Neuronal stem cell (in vitro differentiated cells): ENCODE measurements around the gene LHX2.
"Not testable (repeated sequence)": the region's sequence is repeated elsewhere in the genome, so short reads cannot be mapped to it uniquely, and the experiment has no call there.

Experiments used
- DNase-seq: peaks from one replicate; pipeline ENCODE4 v3.0.0-alpha.2; 2013; ENCODE audit warnings: low spot score
- H2AFZ ChIP-seq: one replicate; pipeline ENCODE4 v1.6.1; 2013; ENCODE audit warnings: mild to moderate bottlenecking, low read length, inconsistent platforms
- H2AK5ac ChIP-seq: 2 replicates; pipeline ENCODE4 v1.6.1; 2013; ENCODE audit warnings: low read depth, mild to moderate bottlenecking, inconsistent platforms, low read length, moderate library complexity, mixed read lengths
- H2BK120ac ChIP-seq: 2 replicates; pipeline ENCODE4 v1.6.1; 2013; ENCODE audit warnings: low read depth, mild to moderate bottlenecking, inconsistent platforms, low read length, moderate library complexity, mixed read lengths
- H2BK12ac ChIP-seq: one replicate; pipeline ENCODE4 v1.6.1; 2013; ENCODE audit warnings: low read length, inconsistent platforms
- H2BK15ac ChIP-seq: 2 replicates; pipeline ENCODE4 v1.6.1; 2013; ENCODE audit warnings: mild to moderate bottlenecking, low read length, inconsistent platforms, mixed read lengths
- H2BK5ac ChIP-seq: one replicate; pipeline ENCODE4 v1.6.1; 2013; ENCODE audit warnings: inconsistent platforms, mild to moderate bottlenecking, low read length, moderate library complexity
- H3K14ac ChIP-seq: one replicate; pipeline ENCODE4 v1.6.1; 2013; ENCODE audit warnings: low read length, inconsistent platforms
- H3K18ac ChIP-seq: 2 replicates; pipeline ENCODE4 v1.6.1; 2013; ENCODE audit warnings: low read length, inconsistent platforms
- H3K23ac ChIP-seq: 2 replicates; pipeline ENCODE4 v1.6.1; 2013; ENCODE audit warnings: low read depth, mild to moderate bottlenecking, mixed read lengths, low read length, inconsistent platforms; ENCODE audit not compliant: poor library complexity
- H3K27ac ChIP-seq: replicated peaks from 3 replicates; pipeline ENCODE4 v1.5.1; 2013; ENCODE audit warnings: low read length, inconsistent platforms
- H3K27me3 ChIP-seq, 3 experiments: 2 replicates each; pipeline ENCODE4 v1.6.1; 2013; ENCODE audit warnings: low read length in 3 of 3, mild to moderate bottlenecking in 2 of 3, inconsistent platforms in 1 of 3, low read depth in 1 of 3, mixed read lengths in 1 of 3, moderate library complexity in 1 of 3; ENCODE audit not compliant: control insufficient read depth in 3 of 3, insufficient read depth in 3 of 3
- H3K36me3 ChIP-seq, 2 donors: replicated peaks in 1 of 2; 2 replicates each; pipeline ENCODE4 v1.6.1; 2013; ENCODE audit warnings: low read length in 2 of 2; ENCODE audit not compliant: control insufficient read depth in 2 of 2, insufficient read depth in 2 of 2
- H3K4ac ChIP-seq: 2 replicates; pipeline ENCODE4 v1.6.1; 2013; ENCODE audit warnings: inconsistent platforms, mild to moderate bottlenecking, low read length, moderate library complexity
- H3K4me1 ChIP-seq, 2 donors: 1 replicate in 1 of 2; 2 replicates in 1 of 2; pipeline ENCODE4 v1.6.1; 2013; ENCODE audit warnings: low read length in 2 of 2, low read depth in 1 of 2; ENCODE audit not compliant: control insufficient read depth in 2 of 2, insufficient read depth in 1 of 2
- H3K4me2 ChIP-seq: one replicate; pipeline ENCODE4 v1.6.1; 2013; ENCODE audit warnings: mild to moderate bottlenecking, low read length, inconsistent platforms; ENCODE audit not compliant: insufficient read depth, poor library complexity, severe bottlenecking
- H3K4me3 ChIP-seq, 2 donors: 2 replicates each; pipeline ENCODE4 v1.5.1; 2013; ENCODE audit warnings: low read length in 2 of 2, mild to moderate bottlenecking in 2 of 2, inconsistent platforms in 1 of 2, moderate library complexity in 1 of 2
- H3K79me1 ChIP-seq: one replicate; pipeline ENCODE4 v1.6.1; 2013; ENCODE audit warnings: low read depth, mild to moderate bottlenecking, inconsistent platforms, low read length, moderate library complexity
- H3K9ac ChIP-seq: one replicate; pipeline ENCODE4 v1.6.1; 2013; ENCODE audit warnings: mild to moderate bottlenecking, low read depth, low read length, inconsistent platforms; ENCODE audit not compliant: poor library complexity
- H3K9me3 ChIP-seq, 2 donors: replicated peaks in 1 of 2; 2 replicates each; pipeline versions ENCODE3 to v1.6.1; 2013; ENCODE audit warnings: low read length in 2 of 2, mild to moderate bottlenecking in 2 of 2, inconsistent platforms in 1 of 2, low read depth in 1 of 2, mixed read lengths in 1 of 2, moderate library complexity in 1 of 2; ENCODE audit not compliant: control insufficient read depth in 2 of 2, insufficient read depth in 1 of 2
- H4K8ac ChIP-seq: one replicate; pipeline ENCODE4 v1.6.1; 2013; ENCODE audit warnings: low read depth, mild to moderate bottlenecking, inconsistent platforms, low read length, moderate library complexity
- H4K91ac ChIP-seq: one replicate; pipeline ENCODE4 v1.6.1; 2013; ENCODE audit warnings: low read length, low read depth, mild to moderate bottlenecking, inconsistent platforms; ENCODE audit not compliant: poor library complexity
- WGBS, 2 donors: extraction: QIAGEN DNeasy Blood & Tissue Kit; methylation state at CpG; one replicate each; pipeline ENCODE4 v1.1.7; 2013; ENCODE audit warnings: missing lambda C conversion rate in 2 of 2, mixed read lengths in 1 of 2; ENCODE audit not compliant: insufficient read length in 2 of 2, insufficient replicate concordance in 1 of 2; ENCODE audit errors: extremely low coverage in 2 of 2; 5-methylcytosine and 5-hydroxymethylcytosine counted together

The LHX2 gene

GRCh38 chr9:123976579-123976978 lies 35.0 kb upstream of the LHX2 start:
- H3K4ac ChIP-seq, H3K27ac ChIP-seq, H4K91ac ChIP-seq, H2BK120ac ChIP-seq, H2BK5ac ChIP-seq, H2BK12ac ChIP-seq, H2BK15ac ChIP-seq, H3K23ac ChIP-seq, H3K4me2 ChIP-seq, H3K79me1 ChIP-seq, H3K9ac ChIP-seq, H2AFZ ChIP-seq, H3K14ac ChIP-seq, H3K4me1 ChIP-seq, H3K18ac ChIP-seq, H3K4me3 ChIP-seq, H4K8ac ChIP-seq, H3K36me3 ChIP-seq, DNase-seq, H2AK5ac ChIP-seq: not testable (repeated sequence)
- peaks cover 0 to 43% (median 0%) of the 10 kb centered on the region in 3 experiments for H3K27me3 ChIP-seq
- no CpG with 5 or more reads among the region's 9 CpGs for WGBS, 2 donors
- H3K9me3 ChIP-seq: peaks cover 11 to 24% of the 10 kb centered on the region in 2 donors

GRCh38 chr9:123978981-123979380 lies 32.6 kb upstream of the LHX2 start:
- no peak overlapping the region for H2BK5ac ChIP-seq
- H3K23ac ChIP-seq: no peak overlapping the region
- H2AFZ ChIP-seq: no peak overlapping the region
- H3K27me3 ChIP-seq: peaks cover 0 to 67% (median 0%) of the 10 kb centered on the region in 3 experiments
- no peak overlapping the region for H3K4me3 ChIP-seq
- no CpG with 5 or more reads among the region's 5 CpGs for WGBS, 2 donors
- peaks cover 0 to 2% of the 10 kb centered on the region in 2 donors for H3K9me3 ChIP-seq
- H2BK120ac ChIP-seq: no peak overlapping the region
- no peak overlapping the region for H3K18ac ChIP-seq
- H4K91ac ChIP-seq: no peak overlapping the region
- H3K9ac ChIP-seq: no peak overlapping the region
- H3K27ac ChIP-seq: no peak overlapping the region
- H2AK5ac ChIP-seq: no peak overlapping the region
- no peak overlapping the region for H3K4ac ChIP-seq
- no peak overlapping the region for H3K4me2 ChIP-seq
- H3K4me1 ChIP-seq: peaks cover 0 to 1% of the 10 kb centered on the region in 2 donors
- H4K8ac ChIP-seq: no peak overlapping the region
- no peak overlapping the region for H3K14ac ChIP-seq
- no peaks in the 10 kb centered on the region for H3K36me3 ChIP-seq
- H3K79me1 ChIP-seq: no peaks in the 10 kb centered on the region
- no peak for DNase-seq
- H2BK15ac ChIP-seq: no peak overlapping the region
- no peak overlapping the region for H2BK12ac ChIP-seq

- Histone ChIP-seq H3K23ac (no peak overlapping the region), H3K36me3 (no peaks in the 10 kb centered on the region), H3K4me1 (peaks cover 0 to 1% of the 10 kb centered on the region in 2 donors), H3K79me1 (no peaks in the 10 kb centered on the region), H2BK120ac (no peak overlapping the region), H2BK5ac (no peak overlapping the region), H3K18ac (no peak overlapping the region), H3K27ac (no peak overlapping the region), H2BK15ac (no peak overlapping the region), H2BK12ac (no peak overlapping the region), H2AK5ac (no peak overlapping the region), H2AFZ (no peak overlapping the region), H3K9ac (no peak overlapping the region), H4K8ac (no peak overlapping the region), H3K27me3 (peaks cover 0 to 85% (median 0%) of the 10 kb centered on the region in 3 experiments), H3K4me2 (no peak overlapping the region), H4K91ac (no peak overlapping the region), H3K4ac (no peak overlapping the region), H3K14ac (no peak overlapping the region), H3K4me3 (no peak overlapping the region), H3K9me3 (no peaks in the 10 kb centered on the region)
- WGBS, 2 donors: no CpG with 5 or more reads among the region's 6 CpGs
- no peak for DNase-seq
Measured at GRCh38 chr9:123982535-123982934, 29.0 kb upstream of the LHX2 start.

- Histone ChIP-seq H2AFZ (no peak overlapping the region), H3K4me2 (no peak overlapping the region), H3K23ac (no peak overlapping the region), H2BK12ac (no peak overlapping the region), H3K4me3 (no peak overlapping the region), H3K9ac (no peak overlapping the region), H4K91ac (no peak overlapping the region), H3K9me3 (no peaks in the 10 kb centered on the region), H3K27me3 (peaks cover 0 to 89% (median 0%) of the 10 kb centered on the region in 3 experiments), H2BK5ac (no peak overlapping the region), H3K4ac (no peak overlapping the region), H3K18ac (no peak overlapping the region), H3K14ac (no peak overlapping the region), H3K4me1 (peaks cover 0 to 1% of the 10 kb centered on the region in 2 donors), H3K36me3 (no peaks in the 10 kb centered on the region), H2BK15ac (no peak overlapping the region), H3K27ac (no peak overlapping the region), H4K8ac (no peak overlapping the region), H2AK5ac (no peak overlapping the region), H3K79me1 (no peaks in the 10 kb centered on the region), H2BK120ac (no peak overlapping the region)
- no peak for DNase-seq
- 100% methylated on average over 1 of the region's 3 CpGs; no CpG with 5 or more reads in 1 of the 2 donors for WGBS, 2 donors
Measured at GRCh38 chr9:123983047-123983446, 28.5 kb upstream of the LHX2 start.
